Tibial nerve (tissue), 4 donors: ENCODE results near the gene BTF3L4. TPM values are rescaled to one million over a fixed set of nuclear protein-coding genes. Genes with fewer than 3 reads are reported as not detected.
A peak's percentile ranks its signal among the peaks of the same experiment; 100 is the strongest.

Experiments used
- DNase-seq, 2 donors: peaks; one replicate each; pipeline ENCODE4 v3.0.0-alpha.2; 2019; ENCODE audit warnings: low spot score in 2 of 2
- H3K27ac ChIP-seq, 4 donors: fragments of 200-600 bp; sonication (generic) in 3 of 4; one replicate each; pipeline ENCODE4 v1.5.1; 2017 to 2019; ENCODE audit warnings: mild to moderate bottlenecking in 1 of 4
- H3K27me3 ChIP-seq, 2 donors: fragments of 200-600 bp; sonication (generic) in 1 of 2; one replicate each; pipeline versions ENCODE4 v1.5.1 to v1.6.0; 2017 to 2019
- H3K36me3 ChIP-seq, 3 donors: fragments of 200-600 bp; sonication (generic); one replicate each; pipeline ENCODE4 v1.5.1; 2018 to 2019
- H3K4me1 ChIP-seq, 4 donors: fragments of 200-600 bp; sonication (generic) in 3 of 4; one replicate each; pipeline ENCODE4 v1.5.1; 2017 to 2019
- H3K4me3 ChIP-seq, 4 donors: fragments of 200-600 bp; sonication (generic) in 3 of 4; one replicate each; pipeline ENCODE4 v1.5.1; 2017 to 2019; ENCODE audit warnings: mild to moderate bottlenecking in 1 of 4, moderate library complexity in 1 of 4
- H3K9me3 ChIP-seq, 4 donors: fragments of 200-600 bp; sonication (generic) in 3 of 4; one replicate each; pipeline ENCODE4 v1.5.1; 2017 to 2019
- CTCF ChIP-seq, 5 experiments: fragments of 200-600 bp in 3 of 5; fragments of 450-650 bp in 2 of 5; sonication (generic) in 3 of 5; IDR thresholded peaks; one replicate each; pipeline ENCODE4 v1.5.1; 2016 to 2019; ENCODE audit warnings: antibody characterized with exemption in 5 of 5, mild to moderate bottlenecking in 3 of 5, moderate library complexity in 2 of 5
- EP300 ChIP-seq, 2 donors: sonication (generic); formaldehyde crosslinking; IDR thresholded peaks; one replicate each; pipeline ENCODE4 v1.6.1; 2017; ENCODE audit warnings: antibody characterized with exemption in 2 of 2, mild to moderate bottlenecking in 1 of 2
- POLR2A ChIP-seq, 2 donors: fragments of 450-650 bp; IDR thresholded peaks; one replicate each; pipeline ENCODE4 v1.6.1; 2017; ENCODE audit warnings: antibody characterized with exemption in 2 of 2, mild to moderate bottlenecking in 2 of 2, moderate library complexity in 2 of 2
- WGBS, 2 donors: methylation state at CpG; one replicate each; pipeline ENCODE4 v1.1.5; 2018; 5-methylcytosine and 5-hydroxymethylcytosine counted together
- total RNA-seq, 4 donors: library from RNA; depleted of rRNA; stranded (reverse); fragments of >200 nt; gene quantifications; one replicate each; pipeline ENCODE4 v1.1.0, GENCODE V29; 2016

Gene BTF3L4
- total RNA-seq, 4 donors from 2014 or later: 30.6 to 46.5 (median 37.5) TPM

DNA sequence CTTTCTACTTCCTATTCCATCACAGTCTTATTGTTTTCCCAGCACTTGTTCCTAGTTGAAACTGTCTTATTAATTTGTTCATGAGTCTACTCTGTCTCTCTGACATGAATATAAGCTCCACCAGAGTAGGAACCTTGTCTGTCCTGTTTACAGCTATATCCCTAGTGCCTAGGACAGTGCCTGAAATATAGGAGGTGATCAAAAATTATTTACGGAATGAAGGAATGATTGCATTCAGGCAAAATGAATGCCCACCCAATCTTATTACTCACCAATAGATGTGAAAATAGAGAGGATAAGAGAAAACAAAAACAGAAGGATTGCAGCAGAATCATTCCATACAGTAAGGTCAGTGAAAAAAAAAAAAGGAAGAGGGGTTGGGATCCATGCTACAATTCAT is 2.2 kb upstream of the BTF3L4 start:
- no peak for TF ChIP-seq POLR2A (IDR thresholded peaks at IDR 0.05)
- no peak for TF ChIP-seq CTCF (IDR thresholded peaks at IDR 0.05)
- no peaks in the 10 kb centered on the region for H3K9me3 ChIP-seq
- H3K4me3 ChIP-seq: peak overlapping the region in 1 of 4 donors; percentile 70
- DNase-seq: no peak
- 89 to 94% methylated on average over 1 of the region's 1 CpG for WGBS, 2 donors
- H3K36me3 ChIP-seq: peaks cover 0 to 22% (median 0%) of the 10 kb centered on the region in 3 donors
- H3K4me1 ChIP-seq: peaks cover 0 to 39% (median 27%) of the 10 kb centered on the region in 4 donors
- no peaks in the 10 kb centered on the region for H3K27me3 ChIP-seq
- no peak overlapping the region for H3K27ac ChIP-seq

GRCh38 chr1:52054496-52055065 is 1.5 kb upstream of the BTF3L4 start:
- no peak for DNase-seq
- 4 to 5% methylated on average over 13 of the region's 13 CpGs for WGBS, 2 donors
- Histone ChIP-seq H3K9me3 (no peaks in the 10 kb centered on the region), H3K4me1 (peaks cover 0 to 46% (median 31%) of the 10 kb centered on the region in 4 donors), H3K36me3 (peaks cover 0 to 22% (median 0%) of the 10 kb centered on the region in 3 donors), H3K4me3 (peak overlapping the region; percentile 70 to 93 (median 82)), H3K27ac (peak overlapping the region; percentile 88 to 98 (median 92)), H3K27me3 (no peaks in the 10 kb centered on the region)
- TF ChIP-seq EP300 (IDR thresholded peaks at IDR 0.05): no peak
- TF ChIP-seq POLR2A (IDR thresholded peaks at IDR 0.05): no peak
- no peak for TF ChIP-seq CTCF (IDR thresholded peaks at IDR 0.05)

DNA sequence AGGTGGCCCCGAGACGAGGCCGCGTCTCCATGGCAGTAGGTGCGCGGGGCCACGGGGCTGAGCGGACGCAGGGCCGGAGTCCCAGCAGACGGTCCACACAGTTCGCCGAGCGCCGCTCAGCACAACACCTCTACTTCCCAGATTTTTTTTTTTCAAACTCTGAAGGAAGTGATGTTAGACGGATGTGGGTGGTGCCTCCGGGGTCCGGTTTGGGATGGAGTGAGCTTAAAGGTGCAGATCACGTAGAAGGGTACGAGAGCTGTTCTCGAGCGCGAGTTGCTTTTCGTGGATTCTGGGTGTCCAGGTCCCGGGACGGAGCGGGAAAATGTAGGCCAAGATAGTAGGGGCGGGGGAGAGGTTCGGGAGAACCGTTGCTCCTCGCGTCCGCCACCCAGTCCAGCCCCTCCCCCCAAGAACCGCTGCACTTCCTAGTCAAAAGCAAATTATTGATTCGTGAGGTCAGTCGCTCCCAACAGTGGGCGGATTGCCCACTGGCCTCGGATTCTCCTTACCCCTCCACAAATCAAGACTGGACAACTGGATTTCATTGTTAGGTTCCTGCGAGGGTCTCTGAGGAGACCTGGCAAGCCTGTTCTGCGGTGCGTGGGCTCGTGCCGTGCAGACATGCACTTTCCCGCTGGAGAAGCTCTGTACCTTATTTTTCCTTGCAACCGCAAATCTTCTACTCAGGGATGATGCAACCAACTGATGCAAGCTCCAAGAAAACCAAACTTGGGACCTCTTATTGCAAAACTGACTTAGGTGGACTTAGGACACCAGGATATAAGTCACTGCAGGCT is 829 bp upstream of the BTF3L4 start, which contains the start of gene TXNDC12:
TXNDC12 (minus strand) TSS at position 126 of the 800 bp plus-strand sequence; CDS start at position 31, 95 bp downstream.
- Histone ChIP-seq H3K27ac (peak within 1 kb of the TSS; percentile 88 to 98 (median 92)), H3K4me3 (peak within 1 kb of the TSS; percentile 70 to 93 (median 82)), H3K4me1 (peaks cover 0 to 53% (median 32%) of the 10 kb centered on the region in 4 donors), H3K36me3 (peaks cover 0 to 26% (median 5%) of the 10 kb centered on the region in 3 donors), H3K27me3 (no peaks in the 10 kb centered on the region), H3K9me3 (no peaks in the 10 kb centered on the region)
- 0 to 1% methylated on average over 41 to 44 of the region's 45 CpGs for whole genome bisulfite sequencing, 2 donors
- TF ChIP-seq EP300 (IDR thresholded peaks at IDR 0.05) (peak; percentile 51 to 85), POLR2A (IDR thresholded peaks at IDR 0.05) (peak; percentile 39 to 73), CTCF (IDR thresholded peaks at IDR 0.05) (no peak)
- DNase-seq: peak; percentile 52 to 73

GRCh38 chr1:52055866-52056162 is 281 bp upstream of the BTF3L4 start:
- WGBS, 2 donors: 0 to 1% methylated on average over 12 of the region's 12 CpGs
- no peak for TF ChIP-seq EP300 (IDR thresholded peaks at IDR 0.05)
- no peak for TF ChIP-seq CTCF (IDR thresholded peaks at IDR 0.05)
- no peak for TF ChIP-seq POLR2A (IDR thresholded peaks at IDR 0.05)
- peaks cover 0 to 57% (median 32%) of the 10 kb centered on the region in 4 donors for H3K4me1 ChIP-seq
- H3K4me3 ChIP-seq: peak overlapping the region; percentile 70 to 93 (median 82)
- H3K27ac ChIP-seq: peak overlapping the region; percentile 88 to 98 (median 92)
- H3K36me3 ChIP-seq: peaks cover 0 to 28% (median 10%) of the 10 kb centered on the region in 3 donors
- H3K27me3 ChIP-seq: no peaks in the 10 kb centered on the region
- DNase-seq: no peak
- H3K9me3 ChIP-seq: no peaks in the 10 kb centered on the region

DNA sequence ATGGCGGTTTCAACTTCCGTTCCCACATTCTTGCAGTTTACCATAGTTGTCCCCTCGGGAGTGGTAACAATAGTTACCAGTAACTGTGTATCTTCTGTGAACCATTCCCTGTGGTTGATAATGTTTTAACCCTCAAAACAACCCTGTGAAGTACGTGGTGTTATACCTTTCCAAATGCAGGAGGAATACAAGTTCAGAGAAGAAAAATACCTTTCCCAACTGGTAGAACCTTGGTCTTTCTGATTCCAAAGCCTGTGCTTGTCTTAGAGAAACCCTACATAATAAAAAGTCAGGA is 789 bp downstream of the BTF3L4 start:
- Histone ChIP-seq H3K4me3 (peak overlapping the region; percentile 70 to 93 (median 82)), H3K27ac (peak overlapping the region in 3 of 4 donors; percentile 91 to 98 (median 94)), H3K27me3 (no peaks in the 10 kb centered on the region), H3K4me1 (peaks cover 0 to 57% (median 32%) of the 10 kb centered on the region in 4 donors), H3K36me3 (peaks cover 0 to 29% (median 12%) of the 10 kb centered on the region in 3 donors), H3K9me3 (no peaks in the 10 kb centered on the region)
- WGBS, 2 donors: 0% methylated on average over 4 of the region's 4 CpGs
- TF ChIP-seq CTCF (IDR thresholded peaks at IDR 0.05) (no peak), POLR2A (IDR thresholded peaks at IDR 0.05) (no peak)
- no peak for DNase-seq
